ENCODE results near the gene AP5S1.
A peak's percentile ranks its signal among the peaks of the same experiment; 100 is the strongest.

The AP5S1 gene

DNA sequence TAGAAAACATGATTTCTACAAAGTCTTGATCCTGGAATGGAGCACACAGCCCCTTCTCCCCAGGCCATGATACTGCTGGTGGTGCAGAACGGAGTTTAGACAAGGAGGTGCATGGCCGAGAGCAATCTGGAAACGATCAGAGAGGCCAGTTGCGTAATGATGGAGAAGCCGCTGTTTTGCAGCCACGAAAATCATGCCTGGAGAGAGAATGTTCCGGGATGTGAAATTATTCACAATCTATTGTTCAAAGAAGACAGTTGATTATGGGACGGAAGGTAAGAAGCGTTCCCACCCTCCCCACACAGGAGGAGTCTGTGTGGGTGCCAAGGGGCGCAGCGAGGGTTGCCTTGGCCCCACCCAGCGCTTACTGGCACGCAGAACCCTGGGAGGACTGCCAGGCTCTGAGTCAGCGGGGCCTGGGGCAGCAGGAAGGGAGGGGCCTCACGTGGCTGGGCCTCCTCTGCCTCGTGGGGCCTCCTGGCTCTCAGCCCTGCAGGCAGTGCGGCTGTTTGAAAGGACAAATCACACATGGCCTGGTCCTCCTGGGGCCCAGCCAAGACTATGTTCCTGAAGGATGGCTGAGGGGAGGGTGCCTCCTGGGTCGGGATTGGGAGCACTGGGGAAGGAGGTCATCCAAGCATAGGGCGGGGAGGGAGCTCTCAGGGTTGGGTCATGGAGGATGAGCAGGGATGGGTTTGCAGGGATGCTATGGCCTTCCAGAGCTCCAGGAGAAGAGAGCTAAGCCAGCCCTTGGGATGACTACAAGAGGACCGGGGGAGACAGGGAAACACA lies 8.7 kb upstream of the AP5S1 start:
- Mint-ChIP-seq H3K9me3 (no peaks in the 10 kb centered on the region), H3K27me3 (peaks cover 2% of the 10 kb centered on the region), H3K4me1 (ENCODE audit: low read depth) (peaks cover 56% of the 10 kb centered on the region), H3K27ac (peak overlapping the region; percentile 97), H3K36me3 (ENCODE audit: low read depth) (peaks cover 6% of the 10 kb centered on the region), H3K4me3 (peak overlapping the region; percentile 84)
- intact Hi-C loops (cut with micrococcal nuclease), result loop anchor here (1.0 to 2.0 kb wide), 2 partner anchors 9 to 15 kb away; partner anchors contain the start of genes AP5S1 and CDC25B

DNA sequence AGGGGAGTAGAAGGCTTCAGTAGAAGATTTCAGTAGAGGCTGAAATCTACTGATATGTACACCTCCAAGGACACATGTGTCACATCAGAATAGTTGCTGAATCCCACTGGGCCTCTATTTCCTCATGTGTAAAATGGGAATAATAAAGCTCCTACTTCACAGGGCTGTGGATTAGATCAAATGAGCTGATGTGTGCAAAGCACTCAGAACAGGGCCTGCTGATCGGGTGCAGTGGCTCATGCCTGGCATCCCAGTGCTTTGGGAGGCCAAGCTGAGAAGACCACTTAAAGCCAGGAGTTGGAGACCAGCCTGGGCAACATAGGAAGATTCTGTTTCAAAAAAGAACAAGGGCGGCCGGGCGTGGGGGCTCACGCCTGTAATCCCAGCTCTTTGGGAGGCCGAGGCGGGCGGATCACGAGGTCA lies 8.1 kb upstream of the AP5S1 start:
- Mint-ChIP-seq H3K27me3 (peaks cover 2% of the 10 kb centered on the region), H3K27ac (peak overlapping the region; percentile 97), H3K9me3 (no peaks in the 10 kb centered on the region), H3K4me1 (ENCODE audit: low read depth) (peaks cover 50% of the 10 kb centered on the region), H3K36me3 (ENCODE audit: low read depth) (peaks cover 6% of the 10 kb centered on the region), H3K4me3 (no peak overlapping the region)
- intact Hi-C loops (cut with micrococcal nuclease), result no loop called here

DNA sequence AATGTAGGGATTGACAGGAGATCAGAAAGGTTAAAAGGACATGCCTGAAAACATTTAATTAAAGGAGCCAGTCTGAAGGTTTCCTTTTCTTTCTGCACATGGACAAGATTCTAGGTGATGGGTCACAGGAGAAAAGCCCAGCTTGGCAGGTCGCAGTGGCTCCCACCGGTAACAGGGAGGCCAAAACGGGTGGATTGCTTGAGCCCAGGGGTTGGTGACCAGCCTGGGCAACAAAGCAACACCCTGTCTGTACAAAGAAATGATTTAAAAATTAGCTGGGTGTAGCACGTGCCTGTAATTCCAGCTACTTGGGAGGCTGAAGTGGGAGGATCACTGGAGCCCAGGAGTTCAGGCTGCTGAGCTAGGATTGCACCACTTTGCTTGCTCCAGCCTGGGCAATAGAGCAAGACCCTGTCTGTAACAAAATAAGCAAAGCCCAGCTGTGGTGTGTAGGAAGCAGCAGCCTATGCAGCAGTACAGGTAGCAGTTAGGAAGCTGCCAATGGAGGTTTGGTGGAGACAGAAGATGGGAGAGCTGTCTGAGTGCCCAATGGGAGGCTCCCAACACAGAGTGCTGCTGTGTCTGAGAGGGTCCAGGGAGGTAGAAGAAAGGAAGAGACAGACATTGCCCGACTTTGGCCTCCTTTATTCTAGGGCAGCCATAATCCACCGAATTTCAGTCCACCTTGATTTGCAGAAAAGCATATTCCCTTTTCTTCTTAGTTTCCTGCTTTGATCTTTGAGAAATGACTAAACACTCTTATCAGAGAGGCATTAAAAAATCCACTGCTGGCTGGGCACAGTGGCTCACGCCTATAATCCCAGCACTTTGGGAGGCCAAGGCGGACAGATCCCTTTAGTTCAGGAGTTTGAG lies 7.1 kb upstream of the AP5S1 start:
- intact Hi-C loops (cut with micrococcal nuclease), result no loop called here
- Mint-ChIP-seq H3K9me3 (no peaks in the 10 kb centered on the region), H3K27me3 (peaks cover 2% of the 10 kb centered on the region), H3K36me3 (ENCODE audit: low read depth) (peaks cover 6% of the 10 kb centered on the region), H3K4me3 (no peak overlapping the region), H3K27ac (peak overlapping the region; percentile 97), H3K4me1 (ENCODE audit: low read depth) (peaks cover 43% of the 10 kb centered on the region)

DNA sequence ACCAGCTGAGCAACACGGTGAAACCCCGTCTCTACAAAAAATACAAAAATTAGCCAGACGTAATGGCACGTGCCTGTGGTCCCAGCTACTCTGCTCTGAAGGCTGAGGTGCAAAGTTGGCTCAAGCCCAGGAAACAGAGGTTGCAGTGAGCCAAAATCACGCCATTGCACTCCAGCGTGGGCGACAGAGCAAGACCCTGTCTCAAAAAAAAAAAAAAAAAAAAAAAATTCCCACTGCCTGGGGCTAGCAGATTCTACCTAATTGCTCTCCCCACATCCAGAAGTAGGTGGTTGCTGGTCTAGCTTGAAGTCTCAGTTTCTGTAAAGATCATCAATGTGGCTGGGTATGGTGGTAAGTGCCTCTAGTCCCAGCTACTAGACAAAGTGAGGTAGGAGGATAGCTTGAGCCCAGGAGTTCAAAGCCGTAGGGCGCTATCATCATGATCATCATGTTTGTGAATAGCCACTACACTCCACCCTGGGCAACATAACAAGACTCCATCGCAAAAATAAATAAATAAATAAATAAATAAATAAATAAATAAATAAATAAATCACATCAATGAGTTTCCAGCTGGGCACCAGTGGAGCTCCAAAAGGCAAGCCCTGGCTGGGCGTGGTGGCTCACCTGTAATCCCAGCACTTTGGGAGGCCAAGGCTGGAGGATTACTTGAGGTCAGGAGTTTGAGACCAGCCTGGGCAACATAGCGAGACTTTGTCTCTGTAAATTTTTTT lies 6.3 kb upstream of the AP5S1 start:
- Mint-ChIP-seq H3K27me3 (peaks cover 2% of the 10 kb centered on the region), H3K4me1 (ENCODE audit: low read depth) (peaks cover 50% of the 10 kb centered on the region), H3K36me3 (ENCODE audit: low read depth) (peaks cover 6% of the 10 kb centered on the region), H3K4me3 (no peak overlapping the region), H3K9me3 (no peaks in the 10 kb centered on the region), H3K27ac (peak overlapping the region; percentile 97)
- intact Hi-C loops (cut with micrococcal nuclease), result no loop called here

- no peak overlapping the region for H3K4me3 Mint-ChIP-seq
- H3K27me3 Mint-ChIP-seq, result peaks cover 2% of the 10 kb centered on the region
- peaks cover 57% of the 10 kb centered on the region for H3K4me1 Mint-ChIP-seq (ENCODE audit: low read depth)
- intact Hi-C loops (cut with micrococcal nuclease), result no loop called here
- peaks cover 6% of the 10 kb centered on the region for H3K36me3 Mint-ChIP-seq (ENCODE audit: low read depth)
- H3K27ac Mint-ChIP-seq, result peak overlapping the region; percentile 1
- no peaks in the 10 kb centered on the region for H3K9me3 Mint-ChIP-seq
Observed at GRCh38 chr20:3814928-3815495, 5.3 kb upstream of the AP5S1 start.

GRCh38 chr20:3815703-3816315 lies 4.5 kb upstream of the AP5S1 start:
- Mint-ChIP-seq H3K9me3 (no peaks in the 10 kb centered on the region), H3K4me1 (ENCODE audit: low read depth) (peaks cover 50% of the 10 kb centered on the region)
- intact Hi-C loops (cut with micrococcal nuclease), result no loop called here

GRCh38 chr20:3818155-3819151 lies 1.9 kb upstream of the AP5S1 start:
- Mint-ChIP-seq H3K4me1 (ENCODE audit: low read depth) (peaks cover 38% of the 10 kb centered on the region), H3K27ac (peak overlapping the region; percentile 99), H3K9me3 (no peaks in the 10 kb centered on the region), H3K4me3 (no peak overlapping the region), H3K36me3 (ENCODE audit: low read depth) (peaks cover 30% of the 10 kb centered on the region), H3K27me3 (peaks cover 2% of the 10 kb centered on the region)
- intact Hi-C loops (cut with micrococcal nuclease), result no loop called here

More at GRCh38 chr20:3815703-3816315, 4.5 kb upstream of the AP5S1 start:
- Mint-ChIP-seq H3K27me3 (peaks cover 2% of the 10 kb centered on the region), H3K4me3 (no peak overlapping the region), H3K36me3 (ENCODE audit: low read depth) (peaks cover 13% of the 10 kb centered on the region), H3K27ac (peak overlapping the region; percentile 1)

DNA sequence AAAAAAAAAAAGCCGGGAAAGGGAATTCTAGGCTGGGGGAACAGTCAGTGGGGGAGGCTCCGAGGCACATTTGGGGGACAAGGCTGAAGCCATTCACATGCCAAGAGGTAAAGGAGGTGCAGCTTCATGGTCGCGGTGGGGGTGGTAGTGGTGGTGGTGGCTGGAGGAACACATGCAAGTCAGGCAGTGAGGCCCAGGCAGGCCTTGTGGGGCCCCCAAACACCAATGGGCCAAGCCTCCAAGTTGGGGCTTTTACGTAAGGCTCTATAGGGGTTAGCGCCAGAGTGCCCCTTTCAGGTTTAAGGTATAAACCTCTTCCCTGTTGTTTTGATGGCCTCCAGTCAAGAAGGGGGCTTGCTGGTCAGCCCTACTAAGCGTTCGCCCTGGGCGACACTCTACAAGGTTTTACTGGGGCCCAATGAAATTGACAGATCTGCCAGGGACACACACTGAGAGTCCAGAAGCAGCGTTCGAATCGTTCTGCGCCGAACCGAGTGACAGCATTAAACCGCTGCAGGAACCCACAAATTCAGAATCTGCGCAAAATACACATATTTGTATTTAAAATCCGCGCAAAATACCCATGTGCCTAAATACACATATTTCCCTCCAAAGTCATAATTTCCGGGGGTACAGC lies 818 bp upstream of the AP5S1 start:
- Mint-ChIP-seq H3K27me3 (peaks cover 2% of the 10 kb centered on the region), H3K9me3 (no peaks in the 10 kb centered on the region), H3K36me3 (ENCODE audit: low read depth) (peaks cover 41% of the 10 kb centered on the region), H3K4me1 (ENCODE audit: low read depth) (peaks cover 36% of the 10 kb centered on the region), H3K4me3 (peak overlapping the region; percentile 89), H3K27ac (peak overlapping the region; percentile 99)
- intact Hi-C loops (cut with micrococcal nuclease), result loop anchor here (1.0 to 2.0 kb wide), 4 partner anchors 8 to 32 kb away; partner anchors contain the start of gene MAVS

- H3K9me3 Mint-ChIP-seq, result no peaks in the 10 kb centered on the region
Observed at GRCh38 chr20:3820901-3821727, 767 bp downstream of the AP5S1 start.

DNA sequence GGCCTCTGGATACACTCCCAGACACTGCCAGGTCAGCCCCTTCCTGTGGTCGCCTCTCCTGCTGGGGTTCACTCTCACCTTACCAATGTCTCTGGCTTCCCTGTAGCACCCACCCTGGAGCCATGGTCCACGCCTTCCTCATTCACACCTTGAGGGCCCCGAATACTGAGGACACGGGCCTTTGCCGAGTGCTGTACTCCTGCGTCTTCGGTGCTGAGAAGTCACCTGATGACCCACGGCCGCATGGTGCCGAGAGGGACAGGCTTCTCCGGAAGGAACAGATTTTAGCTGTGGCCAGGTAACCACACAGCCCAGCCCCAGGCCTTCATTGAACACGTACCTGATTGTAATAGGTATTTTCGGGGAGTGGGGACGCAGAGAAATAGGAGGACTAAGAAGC lies 1.6 kb downstream of the AP5S1 start:
- H3K4me1 Mint-ChIP-seq (ENCODE audit: low read depth), result peaks cover 45% of the 10 kb centered on the region
- peak overlapping the region; percentile 99 for H3K27ac Mint-ChIP-seq
- H3K4me3 Mint-ChIP-seq, result peak overlapping the region; percentile 89
- H3K27me3 Mint-ChIP-seq, result no peaks in the 10 kb centered on the region
- no peaks in the 10 kb centered on the region for H3K9me3 Mint-ChIP-seq
- intact Hi-C loops (cut with micrococcal nuclease), result loop anchor here (2.0 kb wide), 2 partner anchors 25 to 27 kb away; partner anchors contain the start of gene MAVS
- H3K36me3 Mint-ChIP-seq (ENCODE audit: low read depth), result peaks cover 66% of the 10 kb centered on the region

More at GRCh38 chr20:3820901-3821727, 767 bp downstream of the AP5S1 start:
- peak overlapping the region; percentile 99 for H3K27ac Mint-ChIP-seq
- H3K4me3 Mint-ChIP-seq, result peak overlapping the region; percentile 89
- H3K27me3 Mint-ChIP-seq, result no peaks in the 10 kb centered on the region
- intact Hi-C loops (cut with micrococcal nuclease), result loop anchor here (1.0 to 2.0 kb wide), 4 partner anchors 10 to 34 kb away; partner anchors contain the start of gene MAVS
- peaks cover 57% of the 10 kb centered on the region for H3K36me3 Mint-ChIP-seq (ENCODE audit: low read depth)
- H3K4me1 Mint-ChIP-seq (ENCODE audit: low read depth), result peaks cover 39% of the 10 kb centered on the region

DNA sequence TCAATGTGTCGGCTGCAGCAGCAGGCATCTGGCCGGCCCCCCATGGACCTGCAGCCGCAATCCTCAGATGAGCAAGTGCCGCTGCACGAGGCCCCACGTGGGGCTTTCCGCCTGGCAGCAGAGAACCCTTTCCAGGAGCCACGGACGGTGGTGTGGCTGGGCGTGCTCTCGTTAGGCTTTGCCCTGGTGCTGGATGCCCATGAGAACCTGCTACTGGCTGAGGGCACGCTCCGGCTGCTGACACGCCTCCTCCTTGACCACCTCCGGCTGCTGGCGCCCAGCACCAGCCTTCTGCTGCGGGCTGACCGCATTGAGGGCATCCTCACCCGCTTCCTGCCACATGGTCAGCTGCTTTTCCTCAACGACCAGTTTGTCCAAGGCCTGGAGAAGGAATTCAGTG lies 3.5 kb downstream of the AP5S1 start:
- no peaks in the 10 kb centered on the region for H3K27me3 Mint-ChIP-seq
- no peak overlapping the region for H3K4me3 Mint-ChIP-seq
- peaks cover 35% of the 10 kb centered on the region for H3K4me1 Mint-ChIP-seq (ENCODE audit: low read depth)
- intact Hi-C loops (cut with micrococcal nuclease), result no loop called here
- peaks cover 83% of the 10 kb centered on the region for H3K36me3 Mint-ChIP-seq (ENCODE audit: low read depth)
- no peaks in the 10 kb centered on the region for H3K9me3 Mint-ChIP-seq
- no peak overlapping the region for H3K27ac Mint-ChIP-seq

All from dendritic cell treated with granulocyte-macrophage colony-stimulating factor and Interleukin-4, amounts not matched to agents 40 ng/mL and 50 ng/mL, for 4 days (primary cell).